GM23338 (cell line): Measurements from ENCODE around the gene GRIN2A. TPM values are rescaled to one million over a fixed set of nuclear protein-coding genes. Genes with fewer than 3 reads are reported as not detected.

Source experiments
- ATAC-seq: fragments of 200-7000 bp; cut with Tn5 transposase; 3 replicates; pipeline ENCODE4 v1.9.1; 2020
- DNase-seq: peaks from one replicate; pipeline ENCODE4 v3.0.0-alpha.2; 2015; ENCODE audit warnings: low spot score
- H2AFZ ChIP-seq: fragments of 200-600 bp; sonication (generic); 2 replicates; pipeline ENCODE4 v1.8.0; 2016; ENCODE audit warnings: antibody characterized with exemption, mild to moderate bottlenecking, moderate library complexity
- H3F3A ChIP-seq: fragments of 200-600 bp; sonication (generic); replicated peaks from 2 replicates; pipeline ENCODE4 v1.8.0; 2017; ENCODE audit warnings: antibody characterized with exemption, mixed run types, low read depth
- H3K27ac ChIP-seq: fragments of 200-600 bp; sonication (generic); 2 replicates; pipeline ENCODE4 v1.6.1; 2016; ENCODE audit warnings: low read depth
- H3K27me3 ChIP-seq: fragments of 200-600 bp; sonication (generic); 2 replicates; pipeline ENCODE4 v1.8.0; 2016; ENCODE audit warnings: mild to moderate bottlenecking, mixed run types, moderate library complexity; ENCODE audit not compliant: insufficient read depth
- H3K36me3 ChIP-seq: fragments of 200-600 bp; sonication (generic); 2 replicates; pipeline ENCODE4 v1.8.0; 2016; ENCODE audit warnings: mild to moderate bottlenecking; ENCODE audit not compliant: insufficient read depth
- H3K4me1 ChIP-seq: fragments of 200-600 bp; sonication (generic); 2 replicates; pipeline ENCODE4 v1.8.0; 2016; ENCODE audit warnings: mild to moderate bottlenecking, moderate library complexity; ENCODE audit not compliant: insufficient read depth
- H3K4me2 ChIP-seq: fragments of 200-600 bp; sonication (generic); 2 replicates; pipeline ENCODE4 v1.7.1; 2017; ENCODE audit warnings: mixed run types
- H3K4me3 ChIP-seq: fragments of 200-600 bp; sonication (generic); 2 replicates; pipeline ENCODE4 v1.6.1; 2016; ENCODE audit warnings: mixed run types
- H3K79me2 ChIP-seq: fragments of 200-600 bp; sonication (generic); replicated peaks from 2 replicates; pipeline ENCODE4 v1.8.0; 2017; ENCODE audit warnings: mild to moderate bottlenecking; ENCODE audit not compliant: insufficient read depth
- H3K9me2 ChIP-seq: fragments of 200-600 bp; sonication (generic); 2 replicates; pipeline ENCODE4 v1.8.0; 2017; ENCODE audit not compliant: insufficient read depth
- H4K20me1 ChIP-seq: fragments of 200-600 bp; sonication (generic); replicated peaks from 2 replicates; pipeline ENCODE4 v1.8.0; 2017; ENCODE audit warnings: mild to moderate bottlenecking; ENCODE audit not compliant: insufficient read depth
- H3K27ac Mint-ChIP-seq: 2 replicates; pipeline ENCODE4 v1.8.0; 2020; ENCODE audit warnings: inconsistent platforms, mild to moderate bottlenecking, moderate library complexity, mixed read lengths
- H3K27me3 Mint-ChIP-seq: 3 replicates; pipeline ENCODE4 v1.8.0; 2022; ENCODE audit warnings: low read depth, mild to moderate bottlenecking, moderate library complexity, mixed read lengths, inconsistent platforms; ENCODE audit not compliant: insufficient read depth, poor library complexity
- H3K36me3 Mint-ChIP-seq: 3 replicates; pipeline ENCODE4 v1.8.0; 2021; ENCODE audit warnings: low read depth, mild to moderate bottlenecking, inconsistent platforms, moderate library complexity, mixed read lengths
- H3K4me1 Mint-ChIP-seq: 3 replicates; pipeline ENCODE4 v1.8.0; 2020; ENCODE audit warnings: mild to moderate bottlenecking, inconsistent platforms, mixed read lengths
- H3K4me3 Mint-ChIP-seq: 3 replicates; pipeline ENCODE4 v1.8.0; 2021; ENCODE audit warnings: moderate library complexity, mild to moderate bottlenecking, inconsistent platforms, mixed read lengths
- H3K9me3 Mint-ChIP-seq: 3 replicates; pipeline ENCODE4 v1.8.0; 2020; ENCODE audit warnings: moderate library complexity, mild to moderate bottlenecking, inconsistent platforms, mixed read lengths
- CREB1 ChIP-seq: fragments of 250-450 bp; sonication (Bioruptor Pico); IDR thresholded peaks from 2 replicates; pipeline ENCODE4 v1.5.0; 2020; ENCODE audit warnings: low read depth, mild to moderate bottlenecking, moderate library complexity
- EZH2 ChIP-seq: fragments of 200-600 bp; sonication (generic); IDR thresholded peaks from one replicate; pipeline ENCODE4 v1.8.0; 2017; ENCODE audit warnings: antibody characterized with exemption, mild to moderate bottlenecking, low read depth; ENCODE audit not compliant: unreplicated experiment
- EZH2phosphoT487 ChIP-seq: fragments of 200-600 bp; sonication (generic); IDR thresholded peaks from one replicate; pipeline ENCODE4 v1.8.1; 2018; ENCODE audit warnings: antibody characterized with exemption; ENCODE audit not compliant: unreplicated experiment
- JUNB ChIP-seq: IDR thresholded peaks from one replicate; pipeline ENCODE4 v1.6.1; 2016; ENCODE audit warnings: antibody characterized with exemption; ENCODE audit not compliant: unreplicated experiment
- NANOG ChIP-seq: IDR thresholded peaks from 2 replicates; pipeline ENCODE4 v1.6.1; 2016; ENCODE audit warnings: antibody characterized with exemption, borderline replicate concordance
- POLR2AphosphoS5 ChIP-seq: IDR thresholded peaks from 2 replicates; pipeline ENCODE4 v1.6.1; 2016; ENCODE audit warnings: antibody characterized with exemption, low read depth
- STAT1 ChIP-seq: IDR thresholded peaks from one replicate; pipeline ENCODE4 v1.6.1; 2016; ENCODE audit warnings: antibody characterized with exemption; ENCODE audit not compliant: unreplicated experiment
- ZNF114 ChIP-seq: fragments of 250-450 bp; sonication (Bioruptor Pico); IDR thresholded peaks from 2 replicates; pipeline ENCODE4 v1.5.0; 2020; ENCODE audit warnings: mild to moderate bottlenecking, moderate library complexity
- ZNF462 ChIP-seq: fragments of 250-450 bp; sonication (Bioruptor Pico); IDR thresholded peaks from 2 replicates; pipeline ENCODE4 v1.5.0; 2020; ENCODE audit warnings: mild to moderate bottlenecking, moderate library complexity
- polyA plus RNA-seq: library from polyadenylated mRNA; unstranded; fragments of >200 nt; fragmentation: Nextera tagmentation; extraction: Ambion mirVana; gene quantifications from 2 replicates; pipeline ENCODE4 v1.2.1, GENCODE V29; 2016
- total RNA-seq: library from RNA; depleted of rRNA; stranded (reverse); fragments of >200 nt; shearing (Covaris generic); gene quantifications from 2 replicates; pipeline ENCODE4 v1.2.3, GENCODE V29; 2014
- TF ChIP-seq, protein P1 (sequence below), 2 experiments: fragments of 200-600 bp in 1 of 2; sonication (generic) in 1 of 2; conservative IDR thresholded peaks; 2 replicates each; pipeline versions ENCODE4 v1.5.1 to v1.6.1; 2016 to 2017; ENCODE audit warnings: antibody characterized with exemption in 2 of 2, low read depth in 2 of 2, mild to moderate bottlenecking in 2 of 2, moderate library complexity in 1 of 2
- TF ChIP-seq, protein P2 (sequence below): IDR thresholded peaks from one replicate; pipeline ENCODE4 v1.6.1; 2018; ENCODE audit warnings: antibody characterized with exemption; ENCODE audit not compliant: unreplicated experiment

Gene GRIN2A
- total and polyA plus RNA-seq, 2 experiments from 2014 or later, result 0.89 to 5.1 TPM

GRCh38 chr16:10120953-10121352, 61.3 kb downstream of the GRIN2A start (continued):
- TF ChIP-seq CREB1 (CRISPR knock-in tag) (no peak), JUNB (no peak), NANOG (no peak), POLR2AphosphoS5 (no peak), ZNF114 (no peak), EZH2phosphoT487 (no peak), EZH2 (no peak)
- TF ChIP-seq, protein P1, sequence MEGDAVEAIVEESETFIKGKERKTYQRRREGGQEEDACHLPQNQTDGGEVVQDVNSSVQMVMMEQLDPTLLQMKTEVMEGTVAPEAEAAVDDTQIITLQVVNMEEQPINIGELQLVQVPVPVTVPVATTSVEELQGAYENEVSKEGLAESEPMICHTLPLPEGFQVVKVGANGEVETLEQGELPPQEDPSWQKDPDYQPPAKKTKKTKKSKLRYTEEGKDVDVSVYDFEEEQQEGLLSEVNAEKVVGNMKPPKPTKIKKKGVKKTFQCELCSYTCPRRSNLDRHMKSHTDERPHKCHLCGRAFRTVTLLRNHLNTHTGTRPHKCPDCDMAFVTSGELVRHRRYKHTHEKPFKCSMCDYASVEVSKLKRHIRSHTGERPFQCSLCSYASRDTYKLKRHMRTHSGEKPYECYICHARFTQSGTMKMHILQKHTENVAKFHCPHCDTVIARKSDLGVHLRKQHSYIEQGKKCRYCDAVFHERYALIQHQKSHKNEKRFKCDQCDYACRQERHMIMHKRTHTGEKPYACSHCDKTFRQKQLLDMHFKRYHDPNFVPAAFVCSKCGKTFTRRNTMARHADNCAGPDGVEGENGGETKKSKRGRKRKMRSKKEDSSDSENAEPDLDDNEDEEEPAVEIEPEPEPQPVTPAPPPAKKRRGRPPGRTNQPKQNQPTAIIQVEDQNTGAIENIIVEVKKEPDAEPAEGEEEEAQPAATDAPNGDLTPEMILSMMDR (conservative IDR thresholded peaks at IDR 0.05; ENCODE audit: low read depth in 2 of 2), result no peak
- TF ChIP-seq, protein P2, sequence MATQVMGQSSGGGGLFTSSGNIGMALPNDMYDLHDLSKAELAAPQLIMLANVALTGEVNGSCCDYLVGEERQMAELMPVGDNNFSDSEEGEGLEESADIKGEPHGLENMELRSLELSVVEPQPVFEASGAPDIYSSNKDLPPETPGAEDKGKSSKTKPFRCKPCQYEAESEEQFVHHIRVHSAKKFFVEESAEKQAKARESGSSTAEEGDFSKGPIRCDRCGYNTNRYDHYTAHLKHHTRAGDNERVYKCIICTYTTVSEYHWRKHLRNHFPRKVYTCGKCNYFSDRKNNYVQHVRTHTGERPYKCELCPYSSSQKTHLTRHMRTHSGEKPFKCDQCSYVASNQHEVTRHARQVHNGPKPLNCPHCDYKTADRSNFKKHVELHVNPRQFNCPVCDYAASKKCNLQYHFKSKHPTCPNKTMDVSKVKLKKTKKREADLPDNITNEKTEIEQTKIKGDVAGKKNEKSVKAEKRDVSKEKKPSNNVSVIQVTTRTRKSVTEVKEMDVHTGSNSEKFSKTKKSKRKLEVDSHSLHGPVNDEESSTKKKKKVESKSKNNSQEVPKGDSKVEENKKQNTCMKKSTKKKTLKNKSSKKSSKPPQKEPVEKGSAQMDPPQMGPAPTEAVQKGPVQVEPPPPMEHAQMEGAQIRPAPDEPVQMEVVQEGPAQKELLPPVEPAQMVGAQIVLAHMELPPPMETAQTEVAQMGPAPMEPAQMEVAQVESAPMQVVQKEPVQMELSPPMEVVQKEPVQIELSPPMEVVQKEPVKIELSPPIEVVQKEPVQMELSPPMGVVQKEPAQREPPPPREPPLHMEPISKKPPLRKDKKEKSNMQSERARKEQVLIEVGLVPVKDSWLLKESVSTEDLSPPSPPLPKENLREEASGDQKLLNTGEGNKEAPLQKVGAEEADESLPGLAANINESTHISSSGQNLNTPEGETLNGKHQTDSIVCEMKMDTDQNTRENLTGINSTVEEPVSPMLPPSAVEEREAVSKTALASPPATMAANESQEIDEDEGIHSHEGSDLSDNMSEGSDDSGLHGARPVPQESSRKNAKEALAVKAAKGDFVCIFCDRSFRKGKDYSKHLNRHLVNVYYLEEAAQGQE, result no peak

DNA sequence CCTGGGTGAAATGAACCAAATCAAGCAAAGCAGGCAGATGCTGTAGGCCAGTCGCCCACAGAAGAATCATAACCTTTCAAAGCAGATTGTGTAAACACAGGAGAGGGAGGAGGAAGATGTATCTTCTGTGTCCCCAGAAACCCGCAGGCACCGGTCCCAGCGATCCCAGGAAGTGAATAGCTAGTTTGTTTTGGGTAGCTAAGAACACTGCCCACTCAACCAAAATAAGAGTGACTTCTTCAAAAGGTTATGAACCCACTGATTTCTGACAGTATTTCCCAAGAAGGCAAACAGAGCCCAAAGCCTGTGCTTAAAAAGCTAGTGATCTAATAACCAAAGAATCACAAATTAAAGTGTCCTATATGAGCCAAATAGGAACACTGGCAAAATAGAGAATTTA, 67.8 kb downstream of the GRIN2A start:
- H3K27ac Mint-ChIP-seq, result no peak overlapping the region
- no peaks in the 10 kb centered on the region for H3K36me3 ChIP-seq
- H3K9me2 ChIP-seq, result peaks cover 9% of the 10 kb centered on the region; the same call in 1 of the 2 replicates
- no peaks in the 10 kb centered on the region for H4K20me1 ChIP-seq
- H3K79me2 ChIP-seq, result no peaks in the 10 kb centered on the region
- no peak overlapping the region for H3K4me2 ChIP-seq
- no peaks in the 10 kb centered on the region for H3K27me3 Mint-ChIP-seq
- no peak overlapping the region for H3K4me3 Mint-ChIP-seq
- DNase-seq (no peak), ATAC-seq (no peak)
- no peak overlapping the region for H2AFZ ChIP-seq
- H3K36me3 Mint-ChIP-seq, result no peaks in the 10 kb centered on the region
- H3K27ac ChIP-seq, result no peak overlapping the region
- no peaks in the 10 kb centered on the region for H3K27me3 ChIP-seq
- H3F3A ChIP-seq, result no peaks in the 10 kb centered on the region
- H3K4me1 ChIP-seq, result no peaks in the 10 kb centered on the region
- no peak overlapping the region for H3K4me3 ChIP-seq
- H3K4me1 Mint-ChIP-seq, result peaks cover under 1% of the 10 kb centered on the region; the same call in 2 of the 3 replicates
- no peaks in the 10 kb centered on the region; the same call in 2 of the 3 replicates for H3K9me3 Mint-ChIP-seq
- no peak for TF ChIP-seq ZNF462
- no peak for TF ChIP-seq CREB1 (CRISPR knock-in tag)
- TF ChIP-seq STAT1, result no peak
- TF ChIP-seq, protein P2, result no peak
